GF-D8 (cell line): ENCODE measurements around the gene ACSM3.
"Not testable (repeated sequence)": the region's sequence is repeated elsewhere in the genome, so short reads cannot be mapped to it uniquely, and the experiment has no call there.

Experiments used
- DNase-seq: peaks from one replicate; lab custom pipeline; 2025; lab: John Stamatoyannopoulos, UW

The ACSM3 gene

GRCh38 chr16:20760346-20760745 lies 3.5 kb upstream of the ACSM3 start:
- DNase-seq, result no peak

GRCh38 chr16:20761175-20761574 lies 2.6 kb upstream of the ACSM3 start:
- no peak for DNase-seq

- no peak for DNase-seq
Observed at GRCh38 chr16:20762404-20763123, 1.2 kb upstream of the ACSM3 start.

- not testable (repeated sequence) for DNase-seq
Observed at GRCh38 chr16:20764448-20764847, 634 bp downstream of the ACSM3 start.

DNA sequence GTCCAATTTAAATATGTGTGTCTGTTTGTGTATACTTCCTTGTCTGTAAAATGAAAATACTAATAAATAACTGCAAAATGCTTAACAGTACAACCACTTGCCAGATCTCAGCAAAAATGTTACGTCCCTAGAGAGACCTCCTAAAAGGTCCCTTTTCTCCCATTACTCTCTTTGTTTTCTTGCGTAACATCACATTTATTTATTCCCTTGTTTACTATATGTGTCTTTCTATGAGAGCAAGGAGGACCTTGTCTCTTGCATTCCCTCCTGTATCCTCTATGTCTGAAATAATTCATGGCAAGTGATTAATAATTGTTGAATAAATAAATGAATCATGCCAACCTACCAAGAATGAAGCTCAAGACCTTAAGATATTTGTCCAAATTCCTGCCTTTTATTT lies 1.9 kb downstream of the ACSM3 start:
- DNase-seq, result no peak

GRCh38 chr16:20766294-20766693 lies 2.5 kb downstream of the ACSM3 start:
- no peak for DNase-seq

DNA sequence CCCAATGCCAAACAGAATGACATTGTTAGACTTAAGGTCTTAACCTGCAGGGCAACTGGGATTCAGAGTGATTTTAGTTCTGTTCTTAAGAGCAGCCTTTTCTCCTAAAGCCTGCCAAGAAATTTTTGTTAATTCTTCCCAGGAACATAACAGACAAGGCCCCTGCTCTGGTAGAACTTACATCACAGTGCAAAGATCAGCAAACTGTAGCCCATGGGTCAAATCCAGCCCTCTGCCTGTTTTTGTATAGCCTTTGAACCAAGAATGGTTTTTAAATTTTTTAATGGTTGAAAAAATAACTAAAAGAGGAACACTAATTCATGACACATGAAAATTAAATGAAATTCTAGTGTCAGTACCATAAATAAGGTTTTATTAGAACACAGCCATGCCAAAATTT lies 3.8 kb downstream of the ACSM3 start:
- DNase-seq, result no peak

DNA sequence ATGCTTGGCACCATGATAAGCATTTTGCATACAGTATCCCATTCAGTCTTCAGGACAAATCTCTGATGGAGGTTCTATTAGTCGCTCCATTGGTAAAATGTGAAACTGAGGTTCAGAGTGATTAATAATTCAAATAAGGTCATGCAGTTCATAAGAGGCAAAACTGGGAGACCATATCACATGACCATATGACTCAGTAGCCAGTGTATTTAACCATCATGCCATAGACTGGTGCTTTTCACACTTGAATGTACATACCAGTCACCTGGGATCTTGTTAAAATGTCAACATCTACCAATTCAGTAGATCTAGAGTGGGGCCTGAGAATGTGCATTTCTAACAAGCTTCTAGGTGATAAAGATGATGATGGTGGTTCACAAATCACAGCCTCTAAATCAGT lies 4.3 kb downstream of the ACSM3 start:
- DNase-seq, result no peak

- no peak for DNase-seq
Observed at GRCh38 chr16:20768818-20769217, 5.0 kb downstream of the ACSM3 start.

- no peak for DNase-seq
Observed at GRCh38 chr16:20773679-20774078, 9.9 kb downstream of the ACSM3 start.

DNA sequence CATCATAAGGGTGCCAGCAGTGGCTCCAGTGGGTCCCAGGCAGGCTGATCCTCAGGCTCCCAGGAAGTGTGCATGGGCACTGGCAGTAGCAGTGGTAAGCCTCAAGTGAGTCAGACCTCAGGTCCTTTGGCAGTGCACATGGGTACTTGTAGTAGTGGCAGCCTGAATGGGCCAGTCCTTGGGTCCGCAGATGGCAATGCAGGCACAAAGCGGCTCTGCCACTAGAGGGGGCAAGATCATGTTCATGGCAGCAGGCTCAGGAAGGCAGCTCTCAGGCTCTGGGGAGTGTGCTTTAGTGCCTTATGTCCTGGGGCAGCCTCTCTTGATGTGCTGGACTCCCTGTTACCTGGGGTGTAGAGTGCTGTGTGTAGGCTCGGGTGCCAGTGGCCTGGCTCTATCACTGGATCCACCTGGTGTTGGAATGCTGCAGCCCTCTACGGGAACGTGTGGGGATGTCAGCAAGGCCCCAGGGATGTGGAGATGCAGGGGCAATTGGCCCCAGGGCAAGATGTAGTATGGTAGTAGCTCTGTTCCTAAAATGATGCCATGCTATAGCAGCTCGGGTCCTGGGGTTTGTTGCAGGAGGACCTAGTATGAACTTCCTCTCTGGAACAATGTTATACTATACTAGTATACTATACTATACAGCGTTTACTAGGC lies 11.0 kb downstream of the ACSM3 start:
- DNase-seq, result no peak

DNA sequence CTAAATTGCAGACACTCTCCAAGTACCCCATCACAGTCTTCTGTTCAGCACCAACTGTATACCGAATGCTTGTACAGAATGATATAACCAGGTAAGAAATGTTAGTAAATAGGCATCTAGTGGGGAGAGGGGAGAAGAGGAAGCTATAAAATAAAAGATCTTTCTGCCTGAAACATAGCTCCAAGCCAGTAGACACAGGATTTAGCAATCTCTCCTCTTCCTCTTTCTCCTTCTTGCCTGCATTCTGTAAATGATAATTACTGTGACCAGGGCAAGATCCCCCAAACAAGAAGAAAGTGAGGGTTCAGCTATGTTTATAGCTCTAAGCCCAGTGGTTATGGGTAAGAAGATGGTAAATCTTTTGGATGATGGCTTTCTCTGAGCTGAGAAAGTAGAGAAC lies 17.9 kb downstream of the ACSM3 start:
- DNase-seq, result peak; percentile 77

- DNase-seq, result no peak
Observed at GRCh38 chr16:20782470-20782869, 18.7 kb downstream of the ACSM3 start.

DNA sequence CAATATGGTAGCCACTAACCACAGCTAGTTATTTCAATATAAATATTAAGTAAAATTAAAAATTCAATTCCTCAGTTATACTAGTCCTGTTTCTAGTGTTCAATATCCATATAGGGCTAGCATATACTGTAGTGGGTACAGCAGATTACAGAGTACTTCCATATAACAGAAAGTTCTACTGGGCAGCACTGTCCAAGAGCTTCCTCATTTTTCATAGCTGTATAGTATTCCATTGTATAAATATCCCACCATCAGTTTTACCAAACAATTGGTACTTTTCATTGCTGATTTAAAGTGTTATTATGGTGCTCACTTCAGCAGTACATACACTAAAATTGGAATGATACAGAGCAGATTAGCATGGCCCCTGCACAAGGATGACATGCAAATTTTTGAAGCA lies 20.4 kb downstream of the ACSM3 start:
- no peak for DNase-seq

DNA sequence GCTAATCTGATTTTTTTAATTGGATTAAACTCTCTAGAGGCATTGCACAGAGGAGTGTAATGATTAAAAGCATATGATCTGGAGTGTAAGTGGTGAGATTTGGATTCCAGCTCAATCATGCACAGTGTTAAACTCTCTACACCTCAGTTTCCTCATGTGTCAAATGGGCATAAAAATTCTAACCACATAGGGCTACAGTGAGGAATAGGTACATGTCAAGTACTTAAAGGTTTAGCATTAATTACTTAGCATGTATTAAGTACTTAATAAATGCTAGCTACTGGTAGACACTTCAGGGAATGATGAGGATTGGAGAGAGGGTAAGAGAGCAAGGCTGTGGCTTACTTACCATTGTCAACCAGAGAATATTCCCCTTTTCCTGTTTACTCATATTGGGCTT lies 25.3 kb downstream of the ACSM3 start:
- DNase-seq, result no peak

DNA sequence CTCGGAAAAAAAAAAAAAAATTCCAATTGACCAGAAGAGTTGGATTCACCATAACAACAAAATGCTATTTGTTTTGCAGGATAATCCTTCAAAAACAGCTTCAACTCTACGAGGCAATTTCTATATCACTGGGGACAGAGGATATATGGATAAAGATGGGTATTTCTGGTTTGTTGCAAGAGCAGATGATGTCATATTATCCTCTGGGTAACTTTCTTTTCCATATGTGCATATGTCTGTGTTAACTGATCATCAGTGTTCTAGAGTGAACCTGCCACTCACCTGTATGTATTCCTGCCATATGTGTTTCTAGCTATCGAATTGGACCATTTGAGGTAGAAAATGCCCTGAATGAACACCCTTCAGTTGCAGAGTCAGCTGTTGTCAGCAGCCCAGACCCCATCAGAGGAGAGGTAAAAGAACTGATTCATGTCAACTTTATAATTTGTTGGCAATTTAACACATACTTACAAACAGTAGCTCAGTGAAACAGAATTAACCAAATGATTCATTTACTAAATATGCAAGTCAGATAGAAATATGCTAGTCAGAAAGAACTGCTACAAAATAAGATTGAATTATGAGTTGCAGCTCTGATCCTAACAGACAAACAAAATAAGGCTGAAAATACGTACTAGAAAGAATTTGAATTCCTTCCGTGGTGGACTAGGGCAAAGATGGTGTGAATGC lies 28.3 kb downstream of the ACSM3 start:
- DNase-seq, result no peak

DNA sequence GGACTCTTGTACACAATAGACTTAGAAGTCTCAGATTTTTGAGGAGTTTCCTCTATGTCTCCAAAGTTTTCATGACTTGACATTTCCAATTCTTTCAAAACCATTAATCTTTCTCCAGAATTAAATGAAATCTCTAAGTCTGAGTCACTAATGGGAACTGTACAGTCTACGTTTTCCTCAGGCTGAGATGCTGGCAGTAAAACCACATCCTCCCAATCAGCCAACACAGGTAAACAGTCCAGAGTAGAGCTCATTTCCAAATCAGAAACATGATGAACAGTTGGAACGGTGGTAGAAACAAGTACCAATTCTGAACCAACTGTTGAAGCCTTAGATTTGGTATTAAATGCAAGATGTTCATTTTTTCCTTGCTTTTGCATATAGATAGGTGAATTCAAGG lies 34.5 kb downstream of the ACSM3 start:
- DNase-seq, result no peak

GRCh38 chr16:20799599-20799998 lies 35.8 kb downstream of the ACSM3 start:
- no peak for DNase-seq

DNA sequence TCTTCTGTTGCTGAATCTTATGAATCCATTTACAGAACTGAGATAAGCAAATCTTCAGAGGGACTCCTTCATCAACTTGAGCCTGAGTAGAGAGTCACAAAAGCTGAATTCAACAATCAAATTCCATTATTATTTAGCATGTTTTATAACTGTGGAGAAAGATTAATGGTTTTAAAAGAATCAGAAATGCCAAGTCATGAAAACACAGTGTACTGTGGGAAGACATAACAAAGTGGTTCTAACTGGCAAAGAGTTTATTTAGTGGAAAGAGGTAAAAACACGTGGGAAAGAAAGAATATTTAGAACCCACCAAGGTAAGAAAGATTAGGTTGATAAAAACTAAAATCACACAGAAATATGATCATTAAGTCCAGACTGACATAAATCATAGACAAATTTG lies 37.5 kb downstream of the ACSM3 start:
- DNase-seq, result no peak

GRCh38 chr16:20803192-20803560 lies 39.4 kb downstream of the ACSM3 start:
- no peak for DNase-seq

DNA sequence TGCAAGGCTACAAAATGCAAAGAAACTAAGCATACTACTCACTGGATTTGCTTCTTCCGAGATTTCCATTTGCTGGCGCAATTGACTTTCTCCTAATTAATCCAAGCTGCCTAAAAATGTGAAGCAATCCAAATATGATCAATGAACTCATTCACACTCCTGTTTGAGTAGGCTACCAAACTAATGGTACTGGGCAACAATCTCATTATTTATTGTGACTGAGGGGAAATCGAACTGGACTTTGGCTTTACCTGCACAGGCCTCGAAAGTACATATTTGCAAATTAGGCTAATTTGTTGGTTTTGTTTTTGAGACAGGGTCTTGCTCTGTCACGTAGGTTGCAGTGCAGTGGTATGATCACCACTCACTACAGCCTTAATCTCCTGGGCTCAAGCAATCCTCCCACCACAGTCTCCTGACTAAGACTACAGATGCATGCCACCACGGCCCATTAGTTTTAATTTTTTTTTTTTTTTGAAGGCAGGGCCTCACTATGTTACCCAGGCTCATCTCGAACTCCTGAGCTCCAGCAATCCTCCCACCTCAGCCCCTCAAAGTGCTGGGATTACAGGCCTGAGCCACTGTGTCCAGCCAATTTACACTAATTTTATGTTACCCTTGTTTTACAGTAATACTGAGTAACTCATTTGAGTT lies 39.9 kb downstream of the ACSM3 start:
- DNase-seq, result no peak

- peak; percentile 32 for DNase-seq
Observed at GRCh38 chr16:20805684-20806167, 41.9 kb downstream of the ACSM3 start.
